PC-3 (cell line): Measurements from ENCODE around the gene PRPF6. TPM values are rescaled to one million over a fixed set of nuclear protein-coding genes. Genes with fewer than 3 reads are reported as not detected.

Experiments used
- ATAC-seq: fragments of 200-7000 bp; cut with Tn5 transposase; 2 replicates; pipeline ENCODE4 v1.9.1; 2020; ENCODE audit warnings: mild to moderate bottlenecking, moderate library complexity
- BruUV-seq: library from RNA; stranded (reverse); fragments of 400-500 nt; replicated peaks from 2 replicates; lab custom pipeline; 2021; lab: Mats Ljungman, UMichigan
- CTCF ChIA-PET: fragments of 300-600 bp; sonication (Branson Sonifier 250); formaldehyde crosslinking; loops from one replicate; lab custom pipeline; 2022; ENCODE audit warnings: antibody characterized with exemption; lab: Charles Lee
- POLR2A ChIA-PET: fragments of 300-600 bp; sonication (Branson Sonifier 250); formaldehyde crosslinking; loops from one replicate; lab custom pipeline; 2022; ENCODE audit warnings: antibody characterized with exemption; ENCODE audit not compliant: unreplicated experiment; lab: Charles Lee
- DNase-seq: peaks from one replicate; pipeline ENCODE4 v3.0.0-alpha.2; 2015
- H2AFZ ChIP-seq: fragments of 300-600 bp; sonication (generic); 2 replicates; pipeline ENCODE4 v1.6.0; 2016; ENCODE audit warnings: antibody characterized with exemption, low read length
- H3F3A ChIP-seq: fragments of 300-600 bp; sonication (generic); one replicate; pipeline ENCODE4 v1.6.0; 2017; ENCODE audit warnings: antibody characterized with exemption, low read length, control low read depth, mild to moderate bottlenecking; ENCODE audit not compliant: unreplicated experiment
- H3K27ac ChIP-seq: fragments of 300-600 bp; sonication (generic); 2 replicates; pipeline ENCODE4 v1.5.1; 2016; ENCODE audit warnings: mild to moderate bottlenecking, low read length
- H3K27me3 ChIP-seq: fragments of 300-600 bp; sonication (generic); 2 replicates; pipeline ENCODE4 v1.6.1; 2016; ENCODE audit warnings: low read length, mixed read lengths
- H3K36me3 ChIP-seq: fragments of 300-600 bp; sonication (generic); 2 replicates; pipeline ENCODE4 v1.6.1; 2016; ENCODE audit warnings: low read depth, mixed run types, low read length, mixed read lengths
- H3K4me1 ChIP-seq: fragments of 300-600 bp; sonication (generic); 2 replicates; pipeline ENCODE4 v1.5.1; 2016; ENCODE audit warnings: low read length; ENCODE audit not compliant: insufficient read depth
- H3K4me2 ChIP-seq: fragments of 300-600 bp; sonication (generic); 2 replicates; pipeline ENCODE4 v1.6.0; 2016; ENCODE audit warnings: low read length
- H3K4me3 ChIP-seq: fragments of 300-600 bp; sonication (generic); 2 replicates; pipeline ENCODE4 v1.5.1; 2016; ENCODE audit warnings: mild to moderate bottlenecking, low read length, mixed read lengths
- H3K79me2 ChIP-seq: fragments of 300-600 bp; sonication (generic); 2 replicates; pipeline ENCODE4 v1.6.1; 2017; ENCODE audit warnings: low read length, mixed read lengths
- H3K9ac ChIP-seq: fragments of 300-600 bp; sonication (generic); 2 replicates; pipeline ENCODE4 v1.6.0; 2016; ENCODE audit warnings: mild to moderate bottlenecking, low read length
- H3K9me2 ChIP-seq: fragments of 300-600 bp; sonication (generic); replicated peaks from 2 replicates; pipeline ENCODE4 v1.6.1; 2016; ENCODE audit warnings: mixed run types, low read length, mixed read lengths
- H3K9me3 ChIP-seq: fragments of 300-600 bp; sonication (generic); 2 replicates; pipeline ENCODE4 v1.6.1; 2016; ENCODE audit warnings: low read length, mixed read lengths
- H4K20me1 ChIP-seq: fragments of 300-600 bp; sonication (generic); 2 replicates; pipeline ENCODE4 v1.6.1; 2016; ENCODE audit warnings: low read length, mixed read lengths
- EZH2 ChIP-seq: fragments of 300-600 bp; sonication (generic); IDR thresholded peaks from one replicate; pipeline ENCODE4 v1.6.1; 2017; ENCODE audit warnings: antibody characterized with exemption, mild to moderate bottlenecking, low read length; ENCODE audit not compliant: unreplicated experiment
- EZH2phosphoT487 ChIP-seq: fragments of 300-600 bp; sonication (generic); IDR thresholded peaks from 2 replicates; pipeline ENCODE4 v1.6.1; 2018; ENCODE audit warnings: mild to moderate bottlenecking, antibody characterized with exemption, low read length, borderline replicate concordance
- intact Hi-C: fragments of 100-400 bp; cut with micrococcal nuclease; formaldehyde crosslinking; loops from 2 replicates; pipeline ENCODE4 v1.9.0; 2023
- total RNA-seq: library from RNA; depleted of rRNA; stranded (reverse); fragments of >200 nt; gene quantifications from 2 replicates; pipeline ENCODE4 v1.2.3, GENCODE V29; 2014
- TF ChIP-seq, protein P1 (sequence below): fragments of 300-600 bp; sonication (generic); conservative IDR thresholded peaks from 2 replicates; pipeline ENCODE4 v1.5.1; 2017; ENCODE audit warnings: antibody characterized with exemption, low read depth, mild to moderate bottlenecking, low read length

PRPF6 gene
- total RNA-seq, 1 experiment from 2014 or later: 67.1 TPM

DNA sequence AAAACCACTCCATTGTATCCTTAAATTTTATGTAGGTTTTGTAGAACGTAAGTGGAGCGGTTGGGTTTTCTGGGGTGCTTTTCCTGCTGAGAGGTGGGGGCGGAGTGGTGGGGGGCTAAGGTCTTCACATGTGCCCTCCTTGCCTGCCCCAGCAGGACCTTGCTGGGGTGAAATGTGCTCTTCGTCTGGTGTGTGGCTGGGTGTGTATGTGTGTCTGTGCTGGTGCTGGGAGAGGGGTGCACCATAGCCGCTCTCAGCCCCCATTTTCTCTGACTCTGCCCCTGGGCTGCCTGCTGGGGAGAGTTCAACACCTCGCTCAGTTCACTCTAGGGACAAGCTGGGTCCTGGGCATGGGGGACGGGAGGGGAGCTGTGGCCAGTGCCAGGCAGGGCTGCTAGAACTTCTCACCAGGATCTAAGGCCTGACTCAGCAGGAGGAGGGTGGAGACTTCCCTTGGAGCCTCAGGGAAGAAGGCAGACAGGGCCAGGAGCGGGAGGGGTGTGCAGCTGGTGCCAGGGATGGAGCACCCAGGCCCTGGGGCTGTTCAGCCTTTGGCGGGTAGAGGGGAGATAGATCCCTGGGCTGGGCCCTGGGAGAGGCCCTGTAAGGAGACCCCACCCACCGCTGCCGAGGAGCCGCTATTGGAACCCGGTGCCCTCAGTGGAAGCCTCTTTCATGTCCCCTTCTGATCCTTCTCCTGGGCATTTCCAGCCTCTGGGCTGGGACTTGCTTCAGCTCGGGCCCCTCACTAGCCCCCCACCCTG is 63.7 kb downstream of the PRPF6 start:
- Histone ChIP-seq H3K36me3 (no peaks in the 10 kb centered on the region), H3K4me1 (peaks cover 26% of the 10 kb centered on the region), H3K9me2 (no peaks in the 10 kb centered on the region), H3K4me2 (peak overlapping the region; percentile 35), H3K27ac (peak overlapping the region; percentile 31), H3K9ac (no peak overlapping the region), H3K9me3 (no peaks in the 10 kb centered on the region), H3K27me3 (no peaks in the 10 kb centered on the region), H3K79me2 (no peaks in the 10 kb centered on the region), H2AFZ (0 out of 2 replicates have a peak overlapping the region, but pooled peaks have one; percentile 9), H4K20me1 (no peaks in the 10 kb centered on the region), H3K4me3 (no peak overlapping the region), H3F3A (peaks cover 5% of the 10 kb centered on the region)
- CTCF ChIA-PET: interaction anchor here (0.5 to 0.7 kb wide), 2 partner anchors 9 to 172 kb away, joined by 3 read pairs; no protein-coding TSS in a partner anchor
- ATAC-seq (peak; percentile 91), DNase-seq (peak; percentile 83)
- intact Hi-C loops: no loop called here
- POLR2A ChIA-PET: no interaction called here
- no peak for TF ChIP-seq EZH2
- TF ChIP-seq, protein P1, sequence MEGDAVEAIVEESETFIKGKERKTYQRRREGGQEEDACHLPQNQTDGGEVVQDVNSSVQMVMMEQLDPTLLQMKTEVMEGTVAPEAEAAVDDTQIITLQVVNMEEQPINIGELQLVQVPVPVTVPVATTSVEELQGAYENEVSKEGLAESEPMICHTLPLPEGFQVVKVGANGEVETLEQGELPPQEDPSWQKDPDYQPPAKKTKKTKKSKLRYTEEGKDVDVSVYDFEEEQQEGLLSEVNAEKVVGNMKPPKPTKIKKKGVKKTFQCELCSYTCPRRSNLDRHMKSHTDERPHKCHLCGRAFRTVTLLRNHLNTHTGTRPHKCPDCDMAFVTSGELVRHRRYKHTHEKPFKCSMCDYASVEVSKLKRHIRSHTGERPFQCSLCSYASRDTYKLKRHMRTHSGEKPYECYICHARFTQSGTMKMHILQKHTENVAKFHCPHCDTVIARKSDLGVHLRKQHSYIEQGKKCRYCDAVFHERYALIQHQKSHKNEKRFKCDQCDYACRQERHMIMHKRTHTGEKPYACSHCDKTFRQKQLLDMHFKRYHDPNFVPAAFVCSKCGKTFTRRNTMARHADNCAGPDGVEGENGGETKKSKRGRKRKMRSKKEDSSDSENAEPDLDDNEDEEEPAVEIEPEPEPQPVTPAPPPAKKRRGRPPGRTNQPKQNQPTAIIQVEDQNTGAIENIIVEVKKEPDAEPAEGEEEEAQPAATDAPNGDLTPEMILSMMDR: no peak
- TF ChIP-seq EZH2phosphoT487: no peak
- no TSS peak for BruUV-seq

DNA sequence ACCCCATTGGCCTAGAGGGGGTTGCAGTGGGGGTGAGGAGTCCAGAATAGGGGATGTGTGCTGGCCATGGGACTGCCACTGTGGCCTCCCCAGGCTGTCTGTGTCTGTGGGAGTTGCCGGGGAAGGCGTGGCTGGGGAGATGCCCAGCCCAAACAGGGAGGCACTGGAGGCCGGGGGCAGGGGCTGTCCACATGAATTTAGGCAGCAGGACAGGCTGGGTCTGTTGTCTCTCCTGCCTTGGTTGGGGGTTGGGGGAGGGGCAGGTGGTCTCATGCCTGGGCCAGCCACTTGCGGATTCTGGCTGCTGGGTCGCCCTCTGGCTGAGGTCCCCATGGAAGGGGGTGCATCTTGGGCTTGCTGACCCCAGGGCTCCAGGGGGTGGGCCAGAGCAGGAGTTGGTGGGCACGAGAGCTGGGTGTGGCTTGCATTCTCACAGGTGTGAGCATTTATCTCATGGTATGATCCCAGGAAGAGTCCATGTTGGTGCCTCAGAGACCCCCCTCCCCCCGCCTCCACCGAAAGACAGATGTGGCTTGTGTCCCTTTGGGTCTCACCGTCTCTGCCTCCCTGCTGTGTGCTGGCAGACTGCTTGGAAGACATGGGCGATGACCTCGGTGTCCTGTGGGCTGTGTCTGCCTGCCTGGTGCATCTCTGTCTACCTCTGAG is 64.5 kb downstream of the PRPF6 start:
- Histone ChIP-seq H3K9me3 (no peaks in the 10 kb centered on the region), H3K4me2 (peak overlapping the region; percentile 35; the same call in 1 of the 2 replicates), H3K4me3 (no peak overlapping the region), H3F3A (peaks cover 5% of the 10 kb centered on the region), H3K27ac (peak overlapping the region; percentile 2; the same call in 1 of the 2 replicates), H3K9me2 (no peaks in the 10 kb centered on the region), H3K27me3 (no peaks in the 10 kb centered on the region), H3K36me3 (no peaks in the 10 kb centered on the region), H2AFZ (no peak overlapping the region), H3K9ac (no peak overlapping the region), H4K20me1 (no peaks in the 10 kb centered on the region), H3K4me1 (peaks cover 28% of the 10 kb centered on the region), H3K79me2 (no peaks in the 10 kb centered on the region)
- no peak for TF ChIP-seq EZH2
- TF ChIP-seq, protein P1: no peak
- TF ChIP-seq EZH2phosphoT487: no peak
- BruUV-seq: no TSS peak
- intact Hi-C loops: no loop called here
- ChIA-PET CTCF (no interaction called here), POLR2A (no interaction called here)
- DNase-seq (peak; percentile 24), ATAC-seq (peak; percentile 20)

DNA sequence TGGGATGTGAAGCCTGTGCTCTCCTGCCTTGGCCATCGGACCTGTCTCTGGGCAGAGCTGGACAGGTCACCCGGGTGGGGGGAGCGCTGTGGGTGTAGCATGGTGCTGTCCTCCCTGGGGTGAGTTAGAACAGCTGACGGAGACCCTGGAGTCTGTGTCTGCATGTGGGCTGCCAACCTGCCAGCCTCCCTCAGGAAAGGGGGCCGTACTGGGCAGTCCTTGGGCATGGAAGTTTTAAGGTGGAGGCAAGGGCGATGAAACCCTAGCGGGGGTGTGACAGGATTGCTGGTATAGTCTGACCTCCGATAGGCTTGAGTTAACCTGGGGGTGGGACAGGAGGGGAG is 66.1 kb downstream of the PRPF6 start:
- no peak overlapping the region for H3K9ac ChIP-seq
- H3K4me3 ChIP-seq: no peak overlapping the region
- no peaks in the 10 kb centered on the region for H3K79me2 ChIP-seq
- H3K36me3 ChIP-seq: no peaks in the 10 kb centered on the region
- no peaks in the 10 kb centered on the region for H3K9me2 ChIP-seq
- H2AFZ ChIP-seq: no peak overlapping the region
- no peak overlapping the region for H3K27ac ChIP-seq
- ATAC-seq: no peak
- no peak for DNase-seq
- CTCF ChIA-PET: no interaction called here
- TF ChIP-seq EZH2 (no peak), EZH2phosphoT487 (no peak)
- TF ChIP-seq, protein P1: no peak
- no peaks in the 10 kb centered on the region for H3K27me3 ChIP-seq
- no peak overlapping the region for H3K4me2 ChIP-seq
- no peaks in the 10 kb centered on the region for H4K20me1 ChIP-seq
- H3K9me3 ChIP-seq: no peaks in the 10 kb centered on the region
- POLR2A ChIA-PET: no interaction called here
- peaks cover 5% of the 10 kb centered on the region for H3F3A ChIP-seq
- BruUV-seq: no TSS peak
- peaks cover 24% of the 10 kb centered on the region for H3K4me1 ChIP-seq
- intact Hi-C loops: no loop called here
